ENCODE data around the gene SALL3. TPM values are rescaled to one million over a fixed set of nuclear protein-coding genes. Genes with fewer than 3 reads are reported as not detected.

SALL3 gene
- total and polyA plus RNA-seq, 9 donors = 0.13 to 0.15 TPM; not detected in 7

DNA sequence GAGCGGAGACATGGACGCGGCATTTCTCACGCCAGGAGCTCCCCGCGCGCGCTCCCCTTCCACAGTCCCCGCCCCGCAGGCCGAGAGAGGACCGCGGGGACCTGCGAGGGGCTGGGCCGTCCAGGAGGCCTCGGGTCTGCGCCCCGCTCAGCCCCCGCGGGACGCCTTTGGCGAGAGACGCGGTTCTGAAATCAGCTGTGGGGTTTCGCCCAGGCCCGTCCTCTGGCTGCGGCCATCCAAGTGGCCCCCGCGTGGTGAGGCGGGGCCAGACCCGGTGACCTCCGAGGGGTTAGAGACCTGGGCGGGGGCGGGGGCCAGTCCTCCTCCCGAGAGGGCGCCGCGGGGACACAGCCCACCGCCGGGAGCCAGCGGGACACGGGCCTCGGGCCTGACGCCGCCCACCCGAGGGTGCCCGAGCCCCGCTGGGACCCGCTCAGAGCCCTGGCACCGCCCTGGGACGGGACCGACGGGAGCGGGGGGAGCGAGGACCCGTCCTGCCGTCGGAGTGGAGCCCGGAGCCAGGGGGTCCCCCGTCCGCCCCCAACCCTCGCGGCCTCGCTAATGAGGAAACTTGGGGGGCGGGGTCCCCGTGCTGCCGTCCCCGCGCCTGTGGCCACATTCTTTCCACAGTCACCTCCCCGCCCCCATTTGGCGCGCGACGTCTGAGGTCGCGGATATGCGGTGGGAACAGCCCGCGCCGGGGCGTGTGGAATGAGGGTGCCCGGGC, 6.1 kb upstream of the SALL3 start:
- Histone ChIP-seq H3K4me1 (ENCODE audit: insufficient read depth) (no peaks in the 10 kb centered on the region), H3K27me3 (no peaks in the 10 kb centered on the region), H3K9me3 (no peaks in the 10 kb centered on the region), H3K36me3 (no peaks in the 10 kb centered on the region), H3K27ac (no peak overlapping the region), H3K4me3 (no peak overlapping the region)
- intact Hi-C loops (cut with DNase I) = no loop called here
- TF ChIP-seq CTCF (IDR thresholded peaks at IDR 0.05) (no peak), EP300 (IDR thresholded peaks at IDR 0.05) (no peak), POLR2A (IDR thresholded peaks at IDR 0.05) (no peak)
- 1 to 3% (median 2%) methylated on average over 37 to 82 of the region's 82 CpGs for WGBS, 3 donors
- DNase-seq = no peak

DNA sequence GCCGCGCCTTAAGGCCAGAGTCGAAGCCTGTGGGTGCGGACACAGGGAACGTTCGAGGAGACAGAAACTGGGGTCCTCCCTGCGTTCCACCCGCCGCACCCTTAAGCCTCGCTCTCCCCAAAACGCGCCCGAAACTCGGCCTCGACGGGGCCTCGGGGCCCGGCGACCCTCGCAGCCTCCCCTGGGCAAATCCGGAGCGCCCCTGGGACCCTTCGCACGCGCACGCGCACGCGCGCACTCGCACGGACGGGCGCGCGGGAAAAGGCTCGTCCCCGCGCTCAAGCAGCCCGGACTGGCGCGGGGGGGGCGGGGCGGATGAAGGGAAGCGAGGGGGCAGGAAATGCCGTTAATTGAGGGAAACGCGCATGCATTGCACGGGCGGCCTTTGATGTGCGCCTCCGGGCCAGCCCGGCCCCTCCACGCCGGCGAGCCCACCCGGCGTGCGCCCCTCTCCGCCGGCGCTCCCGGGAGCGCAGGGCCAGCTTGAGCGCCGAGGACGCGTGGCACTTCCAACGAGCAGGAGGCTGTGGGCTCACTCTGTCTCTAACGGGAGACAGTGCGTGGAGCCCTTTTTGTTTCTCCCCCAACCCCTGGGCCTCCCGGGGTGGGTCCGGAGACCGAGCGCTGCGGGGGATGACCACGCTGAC, 5.4 kb upstream of the SALL3 start:
- 1% methylated on average over 44 to 77 of the region's 77 CpGs for WGBS, 3 donors
- intact Hi-C loops (cut with DNase I) = no loop called here
- no peak overlapping the region for H3K4me3 ChIP-seq
- DNase-seq = no peak
- H3K4me1 ChIP-seq (ENCODE audit: insufficient read depth) = peaks cover 3% of the 10 kb centered on the region
- no peak overlapping the region for H3K27ac ChIP-seq
- no peaks in the 10 kb centered on the region for H3K9me3 ChIP-seq
- H3K27me3 ChIP-seq = no peaks in the 10 kb centered on the region
- TF ChIP-seq EP300 (IDR thresholded peaks at IDR 0.05) (no peak), CTCF (IDR thresholded peaks at IDR 0.05) (no peak), POLR2A (IDR thresholded peaks at IDR 0.05) (no peak)
- no peaks in the 10 kb centered on the region for H3K36me3 ChIP-seq

DNA sequence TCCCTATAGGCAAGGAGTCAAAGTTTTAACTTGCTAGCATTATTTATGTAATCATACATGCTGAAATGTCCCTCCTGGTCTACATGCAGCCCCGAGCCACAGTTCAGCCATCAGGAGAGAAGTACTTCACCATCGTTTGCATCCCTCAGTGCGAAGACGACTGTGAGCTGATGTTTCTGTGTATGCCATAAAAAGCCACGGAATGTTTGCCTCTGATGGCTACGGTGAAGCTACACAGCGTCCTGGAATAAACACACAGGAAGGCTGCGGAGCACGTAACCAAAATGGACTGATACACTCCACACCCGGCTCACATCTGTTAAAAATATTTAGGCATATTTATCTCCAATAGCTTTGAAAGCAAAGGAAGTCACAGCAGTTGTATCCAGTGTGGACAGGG, 4.3 kb upstream of the SALL3 start:
- H3K4me3 ChIP-seq = no peak overlapping the region
- no peaks in the 10 kb centered on the region for H3K36me3 ChIP-seq
- 3 to 5% (median 5%) methylated on average over 10 of the region's 10 CpGs for WGBS, 3 donors
- no peak overlapping the region for H3K27ac ChIP-seq
- no peaks in the 10 kb centered on the region for H3K9me3 ChIP-seq
- H3K27me3 ChIP-seq = peaks cover under 1% of the 10 kb centered on the region
- peaks cover 3% of the 10 kb centered on the region for H3K4me1 ChIP-seq (ENCODE audit: insufficient read depth)
- TF ChIP-seq CTCF (IDR thresholded peaks at IDR 0.05) = no peak
- TF ChIP-seq POLR2A (IDR thresholded peaks at IDR 0.05) = no peak
- no peak for TF ChIP-seq EP300 (IDR thresholded peaks at IDR 0.05)
- DNase-seq = no peak
- intact Hi-C loops (cut with DNase I) = no loop called here

GRCh38 chr18:78975699-78976335, 3.8 kb upstream of the SALL3 start:
- no peaks in the 10 kb centered on the region for H3K36me3 ChIP-seq
- 8 to 11% (median 10%) methylated on average over 4 of the region's 4 CpGs for WGBS, 3 donors
- no peak overlapping the region for H3K4me3 ChIP-seq
- peaks cover 2% of the 10 kb centered on the region for H3K27me3 ChIP-seq
- H3K4me1 ChIP-seq (ENCODE audit: insufficient read depth) = peaks cover 5% of the 10 kb centered on the region
- H3K9me3 ChIP-seq = no peaks in the 10 kb centered on the region
- H3K27ac ChIP-seq = no peak overlapping the region
- intact Hi-C loops (cut with DNase I) = no loop called here
- TF ChIP-seq EP300 (IDR thresholded peaks at IDR 0.05) (no peak), CTCF (IDR thresholded peaks at IDR 0.05) (no peak), POLR2A (IDR thresholded peaks at IDR 0.05) (no peak)
- no peak for DNase-seq

Data from ovary (tissue), 9 donors.